HuH-7.5 (cell line): Measurements from ENCODE around the gene SEMA6C.
A peak's percentile ranks its signal among the peaks of the same experiment; 100 is the strongest.
"Not testable (repeated sequence)": the region's sequence is repeated elsewhere in the genome, so short reads cannot be mapped to it uniquely, and the experiment has no call there.

Experiments used
- DNase-seq: peaks from one replicate; pipeline ENCODE4 v3.0.0; 2011; ENCODE audit warnings: low spot score

The SEMA6C gene

GRCh38 chr1:151124763-151125403 is 21.5 kb downstream of the SEMA6C start:
- peak; percentile 4 for DNase-seq

GRCh38 chr1:151113877-151114276 is 32.6 kb downstream of the SEMA6C start:
- DNase-seq = no peak

- no peak for DNase-seq
These were observed 38.1 kb downstream of the SEMA6C start for GRCh38 chr1:151108331-151108730.

DNA sequence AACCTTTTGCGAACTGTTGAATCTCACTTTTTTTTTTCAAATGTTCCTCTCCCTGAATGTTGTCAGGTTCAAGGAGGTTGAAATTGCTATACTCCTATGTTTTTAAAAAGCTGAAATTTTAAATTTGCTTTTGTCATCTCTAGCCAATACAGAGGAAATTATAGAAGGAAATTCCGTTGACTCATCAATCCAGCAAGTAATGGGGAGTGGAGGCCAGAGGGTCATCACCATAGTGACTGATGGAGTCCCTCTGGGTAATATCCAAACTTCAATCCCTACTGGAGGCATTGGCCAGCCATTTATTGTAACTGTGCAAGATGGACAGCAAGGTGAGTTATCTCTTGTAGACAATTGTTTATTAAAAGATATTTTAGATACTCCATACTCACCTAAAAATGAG is 39.5 kb downstream of the SEMA6C start:
- no peak for DNase-seq

- no peak for DNase-seq
These were observed 41.8 kb downstream of the SEMA6C start for GRCh38 chr1:151104630-151105029.

DNA sequence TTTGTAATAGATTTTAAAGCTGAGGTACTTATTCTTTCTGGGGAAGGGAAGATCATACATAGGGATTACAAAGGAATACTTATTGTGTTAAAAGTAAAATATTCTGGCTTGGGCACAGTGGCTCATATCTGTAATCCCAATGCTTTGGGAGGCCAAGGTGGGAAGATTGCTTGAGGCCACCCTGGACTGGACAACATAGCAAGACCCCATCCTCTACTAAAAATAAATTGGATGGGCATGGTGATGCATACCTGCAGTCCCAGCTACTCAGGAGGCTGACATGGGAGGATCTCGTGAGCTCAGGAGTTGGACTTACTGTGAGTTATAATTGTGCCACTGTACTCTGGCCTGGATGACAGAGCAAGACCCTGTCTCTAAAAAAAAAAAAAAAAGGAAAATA is 48.3 kb downstream of the SEMA6C start:
- no peak for DNase-seq

DNA sequence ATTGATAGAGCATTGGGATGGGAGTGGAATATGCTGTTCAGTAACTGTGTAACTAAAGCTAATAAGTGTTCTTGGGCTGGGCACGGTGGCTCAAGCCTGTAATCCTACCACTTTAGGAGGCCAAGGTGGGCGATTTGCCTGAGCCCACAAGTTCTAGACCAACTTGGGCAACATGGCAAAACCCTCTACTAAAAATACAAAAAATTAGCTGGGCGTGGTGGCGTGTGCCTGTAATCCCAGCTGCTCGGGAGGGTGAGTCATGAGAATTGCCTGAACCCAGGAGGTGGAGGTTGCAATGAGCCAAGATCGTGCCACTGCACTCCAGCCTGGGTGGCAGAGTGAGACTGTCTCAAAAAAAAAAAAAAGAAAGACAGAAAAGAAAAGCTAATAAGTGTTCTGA is 49.0 kb downstream of the SEMA6C start:
- not testable (repeated sequence) for DNase-seq

GRCh38 chr1:151085953-151086559 is 60.4 kb downstream of the SEMA6C start:
- no peak for DNase-seq
